ENCODE data around the gene ACER3.

Gene ACER3

GRCh38 chr11:76863196-76863777 is 2.6 kb downstream of the ACER3 start:
- H3K9me3 ChIP-seq (ENCODE audit: control insufficient read depth, low read length) = no peaks in the 10 kb centered on the region
- no peak for TF ChIP-seq CTCF (IDR thresholded peaks at IDR 0.05)
- H3K79me2 ChIP-seq = peaks cover 10% of the 10 kb centered on the region
- no peaks in the 10 kb centered on the region for H3K36me3 ChIP-seq (ENCODE audit: control insufficient read depth, insufficient read depth, low read length)
- H3K4me1 ChIP-seq = peaks cover 7% of the 10 kb centered on the region
- H3K27me3 ChIP-seq (ENCODE audit: control insufficient read depth, insufficient read depth, low read length) = no peaks in the 10 kb centered on the region
- H3K4me2 ChIP-seq (ENCODE audit: low read length) = no peak overlapping the region
- H3K4me3 ChIP-seq (ENCODE audit: low read depth, low read length) = no peak overlapping the region
- no peak overlapping the region for H3K9ac ChIP-seq
- H2AFZ ChIP-seq = no peak overlapping the region
- no peak overlapping the region for H3K27ac ChIP-seq

GRCh38 chr11:76872959-76873827 is 12.5 kb downstream of the ACER3 start:
- Histone ChIP-seq H3K27ac (no peak overlapping the region), H2AFZ (no peak overlapping the region), H3K79me2 (peaks cover 9% of the 10 kb centered on the region), H3K4me2 (ENCODE audit: low read length) (no peak overlapping the region), H3K4me1 (no peaks in the 10 kb centered on the region), H3K27me3 (ENCODE audit: control insufficient read depth, insufficient read depth, low read length) (no peaks in the 10 kb centered on the region), H3K36me3 (ENCODE audit: control insufficient read depth, insufficient read depth, low read length) (no peaks in the 10 kb centered on the region), H3K4me3 (ENCODE audit: low read depth, low read length) (no peak overlapping the region), H3K9ac (no peak overlapping the region), H3K9me3 (ENCODE audit: control insufficient read depth, low read length) (no peaks in the 10 kb centered on the region)
- TF ChIP-seq CTCF (IDR thresholded peaks at IDR 0.05) = no peak

DNA sequence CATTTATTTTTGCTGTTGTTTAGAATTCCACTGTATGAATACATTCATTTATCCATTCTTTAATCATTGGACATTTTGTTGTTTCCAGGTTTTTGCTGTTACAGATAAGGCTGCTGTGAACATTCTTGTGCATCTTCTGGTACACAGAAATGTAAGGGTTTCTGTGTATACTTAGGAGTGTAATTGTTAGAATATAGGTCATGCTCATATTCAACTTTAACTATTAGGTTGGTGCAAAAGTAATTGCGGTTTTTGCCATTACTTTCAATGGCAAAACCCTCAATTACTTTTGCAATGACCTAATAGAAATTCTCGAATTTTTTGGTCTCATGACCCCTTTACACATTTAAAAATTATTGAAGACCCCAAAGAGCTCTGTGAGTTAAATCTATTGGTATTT is 17.3 kb downstream of the ACER3 start:
- H3K9ac ChIP-seq = no peak overlapping the region
- H2AFZ ChIP-seq = no peak overlapping the region
- no peak overlapping the region for H3K27ac ChIP-seq
- no peaks in the 10 kb centered on the region for H3K4me1 ChIP-seq
- H3K79me2 ChIP-seq = no peaks in the 10 kb centered on the region
- no peaks in the 10 kb centered on the region for H3K9me3 ChIP-seq (ENCODE audit: control insufficient read depth, low read length)
- H3K36me3 ChIP-seq (ENCODE audit: control insufficient read depth, insufficient read depth, low read length) = no peaks in the 10 kb centered on the region
- H3K4me3 ChIP-seq (ENCODE audit: low read depth, low read length) = no peak overlapping the region
- no peaks in the 10 kb centered on the region for H3K27me3 ChIP-seq (ENCODE audit: control insufficient read depth, insufficient read depth, low read length)
- H3K4me2 ChIP-seq (ENCODE audit: low read length) = no peak overlapping the region
- TF ChIP-seq CTCF (IDR thresholded peaks at IDR 0.05) = no peak

DNA sequence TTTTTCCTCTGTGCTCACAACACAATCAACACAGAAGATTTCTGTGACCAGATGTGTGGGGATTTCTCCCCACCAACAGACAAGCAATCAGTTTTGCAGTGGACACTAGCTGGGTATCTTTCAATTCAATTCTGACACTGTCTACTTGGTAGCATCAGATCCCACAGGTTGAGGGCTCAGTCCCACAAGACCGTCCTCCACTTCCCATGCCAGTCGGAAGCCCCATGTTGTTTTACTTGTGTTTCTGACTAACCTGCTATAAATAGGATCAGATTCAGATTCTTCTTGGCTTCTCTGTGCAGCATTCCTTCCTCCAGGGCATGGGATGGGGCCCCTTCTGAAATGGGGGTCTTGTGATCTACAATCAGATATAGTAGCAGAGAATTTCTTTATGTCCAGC is 19.6 kb downstream of the ACER3 start:
- Histone ChIP-seq H3K79me2 (peaks cover 3% of the 10 kb centered on the region), H3K4me2 (ENCODE audit: low read length) (no peak overlapping the region), H3K36me3 (ENCODE audit: control insufficient read depth, insufficient read depth, low read length) (no peaks in the 10 kb centered on the region), H3K27ac (no peak overlapping the region), H3K9me3 (ENCODE audit: control insufficient read depth, low read length) (no peaks in the 10 kb centered on the region), H2AFZ (no peak overlapping the region), H3K4me3 (ENCODE audit: low read depth, low read length) (no peak overlapping the region), H3K9ac (no peak overlapping the region), H3K4me1 (no peaks in the 10 kb centered on the region), H3K27me3 (ENCODE audit: control insufficient read depth, insufficient read depth, low read length) (no peaks in the 10 kb centered on the region)
- TF ChIP-seq CTCF (IDR thresholded peaks at IDR 0.05) = no peak
